ENCODE data around the gene CAMK2N2. TPM values are rescaled to one million over a fixed set of nuclear protein-coding genes. Genes with fewer than 3 reads are reported as not detected.

The CAMK2N2 gene
- total RNA-seq, 1 experiment from 2014 or later: 2.2 TPM

DNA sequence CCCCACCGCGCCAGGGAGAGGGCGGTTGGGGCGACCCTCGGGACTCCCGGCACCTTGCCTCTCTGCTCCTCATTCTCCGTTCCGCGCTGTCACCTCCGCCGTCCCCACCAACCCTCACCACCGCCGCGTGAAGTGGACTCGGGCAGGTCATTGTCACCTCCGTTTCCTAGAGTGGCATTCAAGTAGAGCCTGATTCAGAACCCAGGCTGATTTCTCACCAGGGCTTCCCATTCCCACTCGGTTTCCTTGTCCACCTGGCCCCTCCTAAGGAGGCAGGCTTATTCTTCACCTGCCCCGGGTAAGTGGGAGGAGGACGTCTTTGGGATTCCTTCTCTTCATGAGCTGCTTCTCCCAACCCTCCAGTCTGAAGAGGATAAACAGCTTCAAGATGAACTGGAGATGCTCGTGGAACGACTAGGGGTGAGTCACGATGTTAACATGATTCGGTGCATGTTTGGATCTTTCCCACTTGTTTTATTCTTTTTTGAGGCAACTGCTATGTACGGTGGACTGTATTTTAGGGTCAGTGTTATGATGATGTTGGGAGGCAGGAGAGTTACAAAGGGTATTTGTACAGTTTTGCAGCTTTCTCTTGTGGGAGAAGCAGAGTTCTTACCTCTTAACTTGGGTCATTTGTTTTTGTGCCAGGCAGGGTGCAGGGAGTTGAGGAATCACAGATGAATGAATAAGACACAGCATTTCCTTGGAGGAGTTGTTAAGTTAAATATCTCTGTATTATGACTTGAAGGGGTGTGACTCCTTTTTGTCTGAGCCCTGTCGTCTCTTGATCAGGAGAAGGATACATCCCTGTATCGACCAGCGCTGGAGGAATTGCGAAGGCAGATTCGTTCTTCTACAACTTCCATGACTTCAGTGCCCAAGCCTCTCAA is 38.4 kb upstream of the CAMK2N2 start:
- Histone ChIP-seq H3K9me3 (ENCODE audit: insufficient read depth, low read depth) (no peaks in the 10 kb centered on the region), H3K36me3 (ENCODE audit: low read depth) (peaks cover 45% of the 10 kb centered on the region), H3F3A (ENCODE audit: insufficient read depth, low read depth) (peaks cover 57% of the 10 kb centered on the region; the same call in 1 of the 2 replicates), H3K4me2 (peak overlapping the region; percentile 96), H3K4me3 (peak overlapping the region; percentile 100), H3K4me1 (replicated peaks; ENCODE audit: insufficient read depth) (peaks cover 15% of the 10 kb centered on the region), H3K79me2 (ENCODE audit: low read depth) (peaks cover 55% of the 10 kb centered on the region), H3K27me3 (ENCODE audit: insufficient read depth, low read depth) (no peaks in the 10 kb centered on the region), H2AFZ (peak overlapping the region; percentile 72), H3K9me2 (ENCODE audit: insufficient read depth) (no peaks in the 10 kb centered on the region), H3K27ac (peak overlapping the region; percentile 57), H4K20me1 (ENCODE audit: insufficient read depth) (peaks cover 42% of the 10 kb centered on the region)
- TSS peak; percentile 48 for BruUV-seq (replicated peaks)
- TF ChIP-seq, protein P1, sequence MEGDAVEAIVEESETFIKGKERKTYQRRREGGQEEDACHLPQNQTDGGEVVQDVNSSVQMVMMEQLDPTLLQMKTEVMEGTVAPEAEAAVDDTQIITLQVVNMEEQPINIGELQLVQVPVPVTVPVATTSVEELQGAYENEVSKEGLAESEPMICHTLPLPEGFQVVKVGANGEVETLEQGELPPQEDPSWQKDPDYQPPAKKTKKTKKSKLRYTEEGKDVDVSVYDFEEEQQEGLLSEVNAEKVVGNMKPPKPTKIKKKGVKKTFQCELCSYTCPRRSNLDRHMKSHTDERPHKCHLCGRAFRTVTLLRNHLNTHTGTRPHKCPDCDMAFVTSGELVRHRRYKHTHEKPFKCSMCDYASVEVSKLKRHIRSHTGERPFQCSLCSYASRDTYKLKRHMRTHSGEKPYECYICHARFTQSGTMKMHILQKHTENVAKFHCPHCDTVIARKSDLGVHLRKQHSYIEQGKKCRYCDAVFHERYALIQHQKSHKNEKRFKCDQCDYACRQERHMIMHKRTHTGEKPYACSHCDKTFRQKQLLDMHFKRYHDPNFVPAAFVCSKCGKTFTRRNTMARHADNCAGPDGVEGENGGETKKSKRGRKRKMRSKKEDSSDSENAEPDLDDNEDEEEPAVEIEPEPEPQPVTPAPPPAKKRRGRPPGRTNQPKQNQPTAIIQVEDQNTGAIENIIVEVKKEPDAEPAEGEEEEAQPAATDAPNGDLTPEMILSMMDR (conservative IDR thresholded peaks at IDR 0.05): no peak
- no peak for TF ChIP-seq EZH2 (IDR thresholded peaks at IDR 0.05; ENCODE audit: low read depth)
- POLR2A ChIA-PET (ENCODE audit: unreplicated experiment): interaction anchor here (0.6 to 0.7 kb wide), 4 partner anchors 43 to 72 kb away, joined by 3 to 4 read pairs (median 4); no protein-coding TSS in a partner anchor
- peak in 1 of 2 experiments; percentile 59 for DNase-seq
- intact Hi-C loops (cut with micrococcal nuclease; ENCODE audit: unreplicated experiment): loop anchor here (1.0 to 2.0 kb wide), 7 partner anchors 15 to 245 kb away; partner anchors contain the start of genes AP2M1, CAMK2N2, EEF1AKMT4 and EIF4G1
- CTCF ChIA-PET: no interaction called here

DNA sequence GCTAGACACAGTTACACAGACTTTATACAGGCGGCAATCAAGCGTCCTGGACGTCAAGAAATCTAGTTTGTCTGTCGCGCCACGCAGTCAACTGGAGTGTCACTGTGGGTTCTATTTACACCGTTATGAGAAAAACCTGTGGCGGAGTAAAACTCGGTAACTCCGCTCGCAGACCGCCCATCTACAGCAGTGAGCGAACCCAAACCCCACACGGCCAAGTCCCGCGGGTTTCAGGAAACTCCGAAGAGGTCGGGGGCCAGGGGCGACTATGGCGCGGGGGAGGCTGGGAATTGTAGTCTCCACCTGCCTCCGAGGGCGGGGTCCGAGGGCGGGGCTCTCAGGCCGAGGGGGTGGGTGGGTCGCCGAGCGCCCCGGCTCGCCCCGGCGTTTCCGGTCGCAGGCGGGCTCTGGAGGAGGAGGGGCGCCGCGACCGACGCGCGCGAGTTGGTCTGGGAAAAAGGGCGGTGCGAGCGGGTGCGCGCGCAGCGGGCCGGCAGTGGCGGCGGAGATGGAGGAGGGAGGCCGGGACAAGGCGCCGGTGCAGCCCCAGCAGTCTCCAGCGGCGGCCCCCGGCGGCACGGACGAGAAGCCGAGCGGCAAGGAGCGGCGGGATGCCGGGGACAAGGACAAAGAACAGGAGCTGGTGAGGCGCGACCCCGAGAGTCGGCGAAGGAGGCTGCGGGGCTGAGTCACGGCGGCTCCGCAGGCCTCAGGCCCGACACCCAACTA is 37.6 kb upstream of the CAMK2N2 start, which contains the start of gene PSMD2:
PSMD2 (plus strand) TSS at position 483 of the 729 bp plus-strand sequence; CDS start at position 509, 26 bp downstream.
- Histone ChIP-seq H3K36me3 (ENCODE audit: low read depth) (peaks cover 37% of the 10 kb centered on the region), H2AFZ (peak within 1 kb of the TSS; percentile 97), H3F3A (ENCODE audit: insufficient read depth, low read depth) (peaks cover 49% of the 10 kb centered on the region; the same call in 1 of the 2 replicates), H3K9me3 (ENCODE audit: insufficient read depth, low read depth) (no peaks in the 10 kb centered on the region), H3K9me2 (ENCODE audit: insufficient read depth) (no peaks in the 10 kb centered on the region), H3K4me3 (peak within 1 kb of the TSS; percentile 100), H3K27ac (peak within 1 kb of the TSS; percentile 57), H3K4me1 (replicated peaks; ENCODE audit: insufficient read depth) (peaks cover 15% of the 10 kb centered on the region), H3K79me2 (ENCODE audit: low read depth) (peaks cover 48% of the 10 kb centered on the region), H3K27me3 (ENCODE audit: insufficient read depth, low read depth) (no peaks in the 10 kb centered on the region), H4K20me1 (ENCODE audit: insufficient read depth) (peaks cover 37% of the 10 kb centered on the region), H3K4me2 (peak within 1 kb of the TSS; percentile 96)
- intact Hi-C loops (cut with micrococcal nuclease; ENCODE audit: unreplicated experiment): loop anchor here (1.0 to 2.0 kb wide), 7 partner anchors 15 to 246 kb away; partner anchors contain the start of genes AP2M1, CAMK2N2, EEF1AKMT4 and EIF4G1
- ChIA-PET POLR2A (ENCODE audit: unreplicated experiment) (interaction anchor here (0.6 to 0.7 kb wide), 2 partner anchors 59 to 73 kb away, joined by 3 to 4 read pairs; no protein-coding TSS in a partner anchor), CTCF (no interaction called here)
- no TSS peak for BruUV-seq (replicated peaks)
- TF ChIP-seq EZH2 (IDR thresholded peaks at IDR 0.05; ENCODE audit: low read depth): no peak
- TF ChIP-seq, protein P1 (conservative IDR thresholded peaks at IDR 0.05): no peak
- peak; percentile 92 to 99 for DNase-seq

DNA sequence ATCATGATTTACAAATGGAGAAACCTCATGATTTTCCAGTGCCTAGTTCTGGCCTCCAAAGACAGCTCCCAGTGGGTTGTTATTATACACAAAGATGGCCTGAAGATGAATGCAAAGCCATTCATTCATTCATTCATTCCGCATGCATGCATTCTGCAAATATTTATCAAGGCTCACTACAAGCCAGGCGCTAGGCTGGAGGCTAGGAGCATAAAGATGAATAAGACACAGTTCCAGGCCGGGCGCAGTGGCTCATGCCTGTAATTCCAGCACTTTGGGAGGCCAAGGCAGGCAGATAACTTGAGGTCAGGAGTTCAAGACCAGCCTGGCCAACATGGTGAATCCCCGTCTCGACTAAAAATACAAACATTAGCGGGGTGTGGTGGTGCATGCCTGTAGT is 35.3 kb upstream of the CAMK2N2 start:
- intact Hi-C loops (cut with micrococcal nuclease; ENCODE audit: unreplicated experiment): no loop called here
- H3K79me2 ChIP-seq (ENCODE audit: low read depth): peaks cover 25% of the 10 kb centered on the region
- peaks cover 32% of the 10 kb centered on the region; the same call in 1 of the 2 replicates for H3F3A ChIP-seq (ENCODE audit: insufficient read depth, low read depth)
- H2AFZ ChIP-seq: no peak overlapping the region
- no peaks in the 10 kb centered on the region for H3K9me2 ChIP-seq (ENCODE audit: insufficient read depth)
- POLR2A ChIA-PET (ENCODE audit: unreplicated experiment): interaction anchor here (0.8 kb wide), 1 partner anchor 117 kb away, joined by 6 read pairs; no protein-coding TSS in a partner anchor
- H3K9me3 ChIP-seq (ENCODE audit: insufficient read depth, low read depth): no peaks in the 10 kb centered on the region
- no peaks in the 10 kb centered on the region; the same call in 1 of the 2 replicates for H3K27me3 ChIP-seq (ENCODE audit: insufficient read depth, low read depth)
- H3K4me3 ChIP-seq: no peak overlapping the region
- peak in 1 of 2 experiments; percentile 69 for DNase-seq
- no peak overlapping the region for H3K4me2 ChIP-seq
- BruUV-seq (replicated peaks): no TSS peak
- peaks cover 14% of the 10 kb centered on the region for H3K36me3 ChIP-seq (ENCODE audit: low read depth)
- CTCF ChIA-PET: no interaction called here
- peaks cover 15% of the 10 kb centered on the region for H4K20me1 ChIP-seq (ENCODE audit: insufficient read depth)
- H3K27ac ChIP-seq: no peak overlapping the region
- H3K4me1 ChIP-seq (replicated peaks; ENCODE audit: insufficient read depth): peaks cover 15% of the 10 kb centered on the region
- no peak for TF ChIP-seq EZH2 (IDR thresholded peaks at IDR 0.05; ENCODE audit: low read depth)
- TF ChIP-seq, protein P1 (conservative IDR thresholded peaks at IDR 0.05): no peak
